Astrocyte of the spinal cord (primary cell): ENCODE data around the gene AMBP.
A peak's percentile ranks its signal among the peaks of the same experiment; 100 is the strongest.

Experiments
- DNase-seq: peaks from one replicate; pipeline ENCODE4 v3.0.0; 2011; ENCODE audit warnings: low read depth, low spot score
- H3K4me3 ChIP-seq: 2 replicates; pipeline ENCODE4 v1.5.1; 2011; ENCODE audit warnings: low read depth, mild to moderate bottlenecking, low read length, moderate library complexity
- in situ Hi-C: cut with HindIII; loops from 2 replicates; pipeline ENCODE4 v1.10.0; 2017; ENCODE audit warnings: low sequenced_read_pairs
- TF ChIP-seq, protein P1 (sequence below): IDR thresholded peaks from 2 replicates; pipeline ENCODE4 v1.5.1; 2012; ENCODE audit warnings: low read depth, mild to moderate bottlenecking, low read length, inconsistent platforms

The AMBP gene

DNA sequence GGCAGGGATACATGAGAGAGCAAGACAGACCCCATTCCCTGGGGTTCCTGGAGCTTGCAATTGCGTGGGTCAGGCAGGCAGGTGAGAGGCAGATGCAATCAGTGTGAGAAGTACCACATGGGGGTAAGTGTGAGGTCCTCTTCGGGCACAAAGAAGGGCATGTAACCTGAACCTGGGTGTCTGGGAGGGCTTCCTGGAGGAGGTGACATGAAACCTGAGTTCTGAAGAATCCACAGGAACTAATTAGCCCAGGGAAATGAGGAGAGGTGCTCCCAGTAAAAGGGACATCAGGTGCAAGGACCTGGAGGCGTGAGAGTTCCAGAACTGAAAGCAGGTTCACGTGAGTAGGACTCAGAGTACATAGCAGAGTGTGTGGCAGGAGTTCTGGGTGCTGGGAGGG is 2.5 kb downstream of the AMBP start:
- no peak overlapping the region for H3K4me3 ChIP-seq
- no peak for DNase-seq
- TF ChIP-seq, protein P1, sequence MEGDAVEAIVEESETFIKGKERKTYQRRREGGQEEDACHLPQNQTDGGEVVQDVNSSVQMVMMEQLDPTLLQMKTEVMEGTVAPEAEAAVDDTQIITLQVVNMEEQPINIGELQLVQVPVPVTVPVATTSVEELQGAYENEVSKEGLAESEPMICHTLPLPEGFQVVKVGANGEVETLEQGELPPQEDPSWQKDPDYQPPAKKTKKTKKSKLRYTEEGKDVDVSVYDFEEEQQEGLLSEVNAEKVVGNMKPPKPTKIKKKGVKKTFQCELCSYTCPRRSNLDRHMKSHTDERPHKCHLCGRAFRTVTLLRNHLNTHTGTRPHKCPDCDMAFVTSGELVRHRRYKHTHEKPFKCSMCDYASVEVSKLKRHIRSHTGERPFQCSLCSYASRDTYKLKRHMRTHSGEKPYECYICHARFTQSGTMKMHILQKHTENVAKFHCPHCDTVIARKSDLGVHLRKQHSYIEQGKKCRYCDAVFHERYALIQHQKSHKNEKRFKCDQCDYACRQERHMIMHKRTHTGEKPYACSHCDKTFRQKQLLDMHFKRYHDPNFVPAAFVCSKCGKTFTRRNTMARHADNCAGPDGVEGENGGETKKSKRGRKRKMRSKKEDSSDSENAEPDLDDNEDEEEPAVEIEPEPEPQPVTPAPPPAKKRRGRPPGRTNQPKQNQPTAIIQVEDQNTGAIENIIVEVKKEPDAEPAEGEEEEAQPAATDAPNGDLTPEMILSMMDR: no peak
- in situ Hi-C loops: no loop called here

DNA sequence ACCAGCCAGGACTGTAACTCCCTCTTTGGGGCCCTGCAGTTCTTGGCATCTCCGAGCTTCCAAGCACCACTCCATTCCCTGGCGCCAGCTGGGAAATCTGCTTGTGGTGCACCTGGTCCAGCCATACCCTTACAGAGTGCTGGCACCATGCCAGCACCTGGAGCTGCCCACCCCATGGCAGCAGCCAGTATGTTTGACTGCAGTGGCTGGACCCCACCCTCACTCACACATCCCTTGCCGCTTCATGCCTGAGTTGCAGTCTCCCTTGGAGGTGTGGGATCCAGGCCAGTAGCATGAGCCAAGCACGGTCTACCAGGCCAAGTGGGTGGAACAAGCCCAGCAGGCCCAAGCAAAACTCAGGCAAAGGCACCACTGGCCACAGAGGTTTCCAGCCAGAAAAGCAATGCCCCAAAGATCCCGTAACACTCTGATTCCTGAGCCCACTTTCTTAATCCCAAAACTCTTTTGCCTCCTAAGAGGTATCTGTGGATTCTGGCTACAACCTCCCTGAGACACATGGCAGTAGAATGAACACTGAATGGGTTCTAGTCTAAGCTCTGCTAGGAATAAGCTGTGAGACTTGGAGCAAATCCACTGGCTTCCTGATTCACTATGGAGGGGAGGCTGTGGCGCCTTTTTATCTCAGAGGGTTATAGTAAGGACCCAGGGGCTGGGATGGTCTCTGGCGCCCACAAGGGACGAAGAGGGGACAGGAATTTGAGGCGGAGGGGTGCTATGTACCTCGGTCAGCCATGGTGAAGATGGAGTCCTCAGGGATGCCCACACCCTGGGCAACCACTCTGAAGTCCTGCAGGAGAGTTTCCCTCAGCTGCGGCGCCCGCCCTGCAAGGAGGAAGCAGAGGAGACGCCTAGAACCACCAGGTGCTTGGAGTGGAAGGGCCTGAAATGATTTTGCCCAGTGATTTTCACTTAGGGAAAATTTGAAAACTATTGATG is 5.6 kb downstream of the AMBP start:
- H3K4me3 ChIP-seq: no peak overlapping the region
- DNase-seq: peak; percentile 32
- in situ Hi-C loops: no loop called here
- TF ChIP-seq, protein P1: peak; percentile 7

DNA sequence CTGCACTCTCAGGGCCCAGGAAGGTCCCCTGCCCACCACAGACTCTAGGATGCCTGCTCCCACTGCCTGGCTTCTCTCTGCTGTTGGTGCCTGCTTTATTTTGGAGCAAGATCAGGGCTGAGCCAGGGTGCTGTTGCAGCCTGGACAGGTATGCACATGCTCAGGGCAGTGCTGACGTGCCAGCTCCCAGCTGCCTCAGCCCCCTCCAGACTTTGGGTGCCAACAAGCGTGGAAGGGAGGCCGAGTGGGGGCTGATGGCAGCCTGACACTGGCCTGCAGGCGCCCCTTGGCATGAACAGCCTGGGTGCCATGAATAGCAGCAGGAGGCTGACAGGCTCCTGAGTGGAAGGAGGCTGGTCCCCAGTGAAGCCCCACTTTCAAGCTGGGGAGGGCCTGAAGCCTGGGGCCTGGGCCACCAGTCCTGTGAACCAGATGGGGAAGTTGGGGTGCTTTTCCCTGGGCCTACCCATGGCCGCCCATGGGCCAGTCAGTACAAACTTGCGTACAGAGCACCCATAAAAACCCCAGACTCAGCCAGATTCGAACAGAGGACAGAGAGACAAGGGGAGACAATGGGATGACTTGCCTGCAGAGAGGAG is 6.8 kb downstream of the AMBP start:
- DNase-seq: no peak
- TF ChIP-seq, protein P1: no peak
- in situ Hi-C loops: no loop called here
- no peak overlapping the region for H3K4me3 ChIP-seq

DNA sequence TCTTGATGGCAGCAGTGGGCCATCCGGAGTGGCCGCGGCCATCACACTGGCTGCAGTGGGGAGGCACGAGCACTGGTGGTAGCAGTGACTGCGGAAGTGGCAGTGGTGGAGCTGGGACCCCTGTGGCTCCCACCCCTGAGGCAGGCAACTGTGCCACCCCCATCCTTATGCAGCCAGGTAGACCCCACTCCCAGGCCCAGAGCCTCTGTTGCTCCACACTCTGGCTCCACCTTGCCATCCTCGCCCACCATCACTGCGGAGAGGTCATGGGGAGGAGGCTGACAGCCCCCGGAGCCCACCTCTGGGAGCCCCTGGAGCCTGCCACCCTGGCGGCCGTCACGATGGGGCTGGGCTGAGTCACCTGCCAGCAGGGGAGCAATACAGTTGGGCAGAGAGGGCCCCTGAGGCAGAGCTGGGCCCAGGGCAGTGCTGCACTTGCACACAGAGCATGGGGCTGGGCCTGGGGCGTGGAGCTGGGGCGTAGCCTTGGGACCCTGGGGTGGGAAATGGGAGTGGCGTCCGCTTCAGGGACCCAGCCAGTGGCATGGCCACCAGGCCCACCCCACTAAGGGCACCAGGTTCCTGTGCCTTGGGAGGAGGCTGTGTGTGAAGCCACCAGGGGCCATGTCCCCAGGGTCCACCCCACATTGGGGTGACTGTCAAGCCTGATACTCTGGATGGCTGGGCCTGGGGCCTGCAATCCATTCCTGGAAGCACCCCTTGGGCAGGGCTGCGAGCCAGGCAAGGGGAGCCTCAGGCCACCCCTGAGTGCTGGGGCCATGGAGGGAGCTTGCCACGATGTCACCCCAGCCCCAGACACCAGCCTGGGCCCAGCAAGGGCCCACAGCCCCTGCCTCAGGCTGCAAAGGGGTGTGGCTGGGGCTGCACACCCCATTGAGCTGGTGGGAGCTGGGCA is 7.7 kb downstream of the AMBP start:
- no peak for DNase-seq
- no peak overlapping the region for H3K4me3 ChIP-seq
- in situ Hi-C loops: no loop called here
- TF ChIP-seq, protein P1: no peak

DNA sequence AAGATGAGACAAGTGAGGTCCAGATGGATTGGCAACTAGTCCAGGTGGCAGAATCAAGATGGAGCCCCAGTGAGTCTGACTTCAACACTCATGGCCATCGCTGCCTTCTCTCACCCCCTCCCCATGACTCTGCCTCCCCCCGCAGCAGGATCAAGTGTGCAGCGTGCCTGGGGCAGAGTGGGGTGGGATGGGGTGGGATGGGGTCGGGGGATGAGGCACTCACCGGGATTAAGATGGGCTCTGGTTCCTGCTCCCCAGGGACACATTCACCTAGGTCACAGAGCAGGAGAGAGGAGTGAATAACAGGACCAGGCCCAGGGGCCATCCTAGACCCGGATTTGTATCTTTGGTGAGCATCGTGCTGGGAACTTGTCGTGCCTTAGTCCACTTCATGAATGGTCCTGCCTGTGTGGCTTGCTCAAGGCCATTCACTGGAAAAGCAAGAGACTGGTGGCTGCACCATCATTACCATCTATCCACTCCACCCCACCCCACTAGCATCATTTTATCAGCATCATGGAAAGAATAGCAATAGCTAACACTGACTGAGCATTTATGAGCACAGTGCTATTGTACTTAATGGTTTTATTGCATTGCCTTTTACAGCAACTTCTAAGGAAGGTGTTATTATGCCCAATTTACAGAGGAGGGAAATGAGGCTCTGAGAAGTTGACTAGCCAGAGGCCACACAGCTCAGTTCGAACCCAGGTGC is 8.5 kb downstream of the AMBP start:
- in situ Hi-C loops: no loop called here
- H3K4me3 ChIP-seq: no peak overlapping the region
- DNase-seq: no peak
- TF ChIP-seq, protein P1: no peak

DNA sequence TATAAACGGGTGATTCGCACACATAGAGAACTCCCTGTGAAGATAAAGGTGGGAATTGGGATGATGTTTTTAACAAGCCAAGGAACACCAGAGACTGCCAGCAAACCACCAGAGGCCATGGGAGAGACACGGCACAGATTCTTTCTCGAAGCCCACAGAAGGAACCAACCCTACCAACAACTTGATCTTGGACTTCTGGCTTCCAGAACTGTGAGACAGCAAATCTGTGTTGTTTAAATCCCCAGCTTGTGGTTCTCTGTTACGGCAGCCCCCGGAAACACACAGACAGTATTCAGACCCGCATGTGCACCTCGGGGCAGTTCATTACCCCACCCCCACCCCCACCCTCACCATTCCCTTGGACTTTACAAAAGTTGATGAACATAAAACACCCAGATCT is 12.8 kb downstream of the AMBP start:
- in situ Hi-C loops: no loop called here
- DNase-seq: no peak
- TF ChIP-seq, protein P1: no peak
- no peak overlapping the region for H3K4me3 ChIP-seq
